GM21529 (cell line): ENCODE measurements around the gene GFRA4.

Source experiments
- ATAC-seq: cut with Tn5 transposase; IDR thresholded peaks from one replicate; pipeline ENCODE4 v1.9.1; 2021; ENCODE audit not compliant: unreplicated experiment

Gene GFRA4

GRCh38 chr20:3663031-3663701, at the start of gene GFRA4:
Gene GFRA4, minus strand, starts transcription at chr20:3663399. Its CDS starts 0 bp downstream, at chr20:3663399.
- no peak for ATAC-seq

GRCh38 chr20:3712279-3712873, 49.2 kb upstream of the GFRA4 start, which contains the start of gene SIGLEC1:
Gene SIGLEC1, minus strand, starts transcription at chr20:3712600. Its CDS starts 5,472 bp downstream, at chr20:3707128.
- ATAC-seq: no peak

GRCh38 chr20:3711484-3711941, 48.3 kb upstream of the GFRA4 start:
- no peak for ATAC-seq

- no peak for ATAC-seq
These were observed 47.7 kb upstream of the GFRA4 start for GRCh38 chr20:3710703-3711483.

GRCh38 chr20:3710011-3710466, 46.8 kb upstream of the GFRA4 start:
- no peak for ATAC-seq

GRCh38 chr20:3707508-3707899, 44.3 kb upstream of the GFRA4 start:
- no peak for ATAC-seq

GRCh38 chr20:3706774-3707507, 43.7 kb upstream of the GFRA4 start:
- ATAC-seq: no peak

GRCh38 chr20:3705970-3706739, 43.0 kb upstream of the GFRA4 start:
- ATAC-seq: no peak

- no peak for ATAC-seq
These were observed 42.3 kb upstream of the GFRA4 start for GRCh38 chr20:3705491-3705969.

- no peak for ATAC-seq
These were observed 40.9 kb upstream of the GFRA4 start for GRCh38 chr20:3704087-3704486.

GRCh38 chr20:3702611-3703391, 39.6 kb upstream of the GFRA4 start:
- no peak for ATAC-seq

- no peak for ATAC-seq
These were observed 38.1 kb upstream of the GFRA4 start for GRCh38 chr20:3701061-3701998.

- ATAC-seq: no peak
These were observed 35.8 kb upstream of the GFRA4 start for GRCh38 chr20:3699037-3699436.

GRCh38 chr20:3698591-3699001, 35.4 kb upstream of the GFRA4 start:
- ATAC-seq: no peak

GRCh38 chr20:3697588-3698305, 34.5 kb upstream of the GFRA4 start:
- no peak for ATAC-seq

GRCh38 chr20:3696745-3697587, 33.8 kb upstream of the GFRA4 start:
- no peak for ATAC-seq

- no peak for ATAC-seq
These were observed 33.0 kb upstream of the GFRA4 start for GRCh38 chr20:3696200-3696599.
